Left ventricle myocardium inferior (tissue), 1 donor: ENCODE measurements around the gene LAG3. TPM values are rescaled to one million over a fixed set of nuclear protein-coding genes. Genes with fewer than 3 reads are reported as not detected.

Experiments used
- DNase-seq: peaks from one replicate; pipeline ENCODE4 v3.0.0-alpha.2; 2020
- H3K27ac ChIP-seq: fragments of 200-600 bp; replicated peaks from 2 replicates; pipeline ENCODE4 v1.8.0; 2021
- H3K27me3 ChIP-seq: fragments of 200-600 bp; 2 replicates; pipeline ENCODE4 v1.8.0; 2021; ENCODE audit warnings: low read depth
- H3K36me3 ChIP-seq: fragments of 200-600 bp; 2 replicates; pipeline ENCODE4 v1.8.0; 2021
- H3K4me1 ChIP-seq: fragments of 200-600 bp; 2 replicates; pipeline ENCODE4 v1.8.0; 2021
- H3K4me3 ChIP-seq: fragments of 200-600 bp; 2 replicates; pipeline ENCODE4 v1.8.0; 2021; ENCODE audit warnings: mild to moderate bottlenecking, moderate library complexity
- H3K9me3 ChIP-seq: fragments of 200-600 bp; replicated peaks from 2 replicates; pipeline ENCODE4 v1.8.0; 2021
- intact Hi-C: fragments of 100-400 bp; cut with micrococcal nuclease; formaldehyde crosslinking; loops from one replicate; pipeline ENCODE4 v1.11.0; 2022
- total RNA-seq: library from RNA; stranded (reverse); fragmentation: NEBNext Ultra II Directional; extraction: Animal tissue kit (Norgen Biotek cat#: 25700); gene quantifications from one replicate; pipeline ENCODE4 v1.2.1, GENCODE V29; 2021
- TF ChIP-seq, protein P1 (sequence below): fragments of 200-600 bp; IDR thresholded peaks from 2 replicates; pipeline ENCODE4 v1.8.0; 2021; ENCODE audit warnings: antibody characterized with exemption, mild to moderate bottlenecking, borderline replicate concordance
- donor health status: DM: no; HTN: yes; CAD: no; lungs with severe emphysema.

Gene LAG3
- total RNA-seq, 1 donor from 2014 or later, result not detected

- peaks cover 35% of the 10 kb centered on the region for H3K4me1 ChIP-seq
- no peaks in the 10 kb centered on the region for H3K9me3 ChIP-seq
- TF ChIP-seq, protein P1, sequence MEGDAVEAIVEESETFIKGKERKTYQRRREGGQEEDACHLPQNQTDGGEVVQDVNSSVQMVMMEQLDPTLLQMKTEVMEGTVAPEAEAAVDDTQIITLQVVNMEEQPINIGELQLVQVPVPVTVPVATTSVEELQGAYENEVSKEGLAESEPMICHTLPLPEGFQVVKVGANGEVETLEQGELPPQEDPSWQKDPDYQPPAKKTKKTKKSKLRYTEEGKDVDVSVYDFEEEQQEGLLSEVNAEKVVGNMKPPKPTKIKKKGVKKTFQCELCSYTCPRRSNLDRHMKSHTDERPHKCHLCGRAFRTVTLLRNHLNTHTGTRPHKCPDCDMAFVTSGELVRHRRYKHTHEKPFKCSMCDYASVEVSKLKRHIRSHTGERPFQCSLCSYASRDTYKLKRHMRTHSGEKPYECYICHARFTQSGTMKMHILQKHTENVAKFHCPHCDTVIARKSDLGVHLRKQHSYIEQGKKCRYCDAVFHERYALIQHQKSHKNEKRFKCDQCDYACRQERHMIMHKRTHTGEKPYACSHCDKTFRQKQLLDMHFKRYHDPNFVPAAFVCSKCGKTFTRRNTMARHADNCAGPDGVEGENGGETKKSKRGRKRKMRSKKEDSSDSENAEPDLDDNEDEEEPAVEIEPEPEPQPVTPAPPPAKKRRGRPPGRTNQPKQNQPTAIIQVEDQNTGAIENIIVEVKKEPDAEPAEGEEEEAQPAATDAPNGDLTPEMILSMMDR, result no peak
- H3K36me3 ChIP-seq, result peaks cover 10% of the 10 kb centered on the region
- no peak overlapping the region for H3K27ac ChIP-seq
- intact Hi-C loops, result no loop called here
- H3K27me3 ChIP-seq, result peaks cover 29% of the 10 kb centered on the region
- H3K4me3 ChIP-seq, result no peak overlapping the region
- DNase-seq, result no peak
Observed at GRCh38 chr12:6774499-6775062, 2.3 kb downstream of the LAG3 start.

DNA sequence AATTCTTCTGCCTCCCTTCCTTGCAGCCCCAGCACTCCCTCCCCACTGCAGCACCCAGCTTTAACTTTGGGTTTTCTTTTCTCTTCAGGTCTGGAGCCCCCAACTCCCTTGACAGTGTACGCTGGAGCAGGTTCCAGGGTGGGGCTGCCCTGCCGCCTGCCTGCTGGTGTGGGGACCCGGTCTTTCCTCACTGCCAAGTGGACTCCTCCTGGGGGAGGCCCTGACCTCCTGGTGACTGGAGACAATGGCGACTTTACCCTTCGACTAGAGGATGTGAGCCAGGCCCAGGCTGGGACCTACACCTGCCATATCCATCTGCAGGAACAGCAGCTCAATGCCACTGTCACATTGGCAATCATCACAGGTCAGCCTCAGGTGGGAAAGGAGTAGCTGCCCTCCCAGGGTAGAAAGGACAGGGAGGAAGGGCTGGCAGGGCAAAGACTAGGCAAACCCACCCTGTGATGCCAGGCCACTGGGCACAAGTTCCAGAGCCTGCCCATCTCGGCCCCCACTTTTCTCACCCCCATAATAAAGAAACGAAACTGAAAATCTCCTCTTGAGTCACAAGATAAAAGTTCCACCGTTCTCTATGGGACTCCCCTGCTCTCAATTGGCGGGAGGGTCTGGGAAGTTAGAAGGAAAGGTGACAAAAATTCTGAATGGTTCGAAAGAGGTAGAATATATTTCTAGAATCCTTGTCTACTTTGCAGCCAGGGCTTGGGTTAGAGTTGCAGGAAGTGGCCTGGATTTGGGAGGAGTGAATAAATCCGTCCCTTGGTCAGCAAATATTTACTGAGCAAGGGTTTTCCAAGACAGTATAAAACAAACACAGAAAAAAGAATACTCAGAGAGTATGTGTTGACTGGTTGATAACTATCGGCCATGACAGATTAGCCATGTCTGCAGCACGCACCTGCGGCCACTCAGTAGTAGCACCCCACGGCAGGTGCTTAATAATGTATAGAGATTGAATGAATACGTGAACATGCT lies 3.2 kb downstream of the LAG3 start:
- Histone ChIP-seq H3K36me3 (peaks cover 1% of the 10 kb centered on the region), H3K27ac (no peak overlapping the region), H3K4me3 (no peak overlapping the region), H3K27me3 (peaks cover 29% of the 10 kb centered on the region), H3K9me3 (no peaks in the 10 kb centered on the region), H3K4me1 (peaks cover 31% of the 10 kb centered on the region)
- no peak for DNase-seq
- TF ChIP-seq, protein P1, result no peak
- intact Hi-C loops, result no loop called here

DNA sequence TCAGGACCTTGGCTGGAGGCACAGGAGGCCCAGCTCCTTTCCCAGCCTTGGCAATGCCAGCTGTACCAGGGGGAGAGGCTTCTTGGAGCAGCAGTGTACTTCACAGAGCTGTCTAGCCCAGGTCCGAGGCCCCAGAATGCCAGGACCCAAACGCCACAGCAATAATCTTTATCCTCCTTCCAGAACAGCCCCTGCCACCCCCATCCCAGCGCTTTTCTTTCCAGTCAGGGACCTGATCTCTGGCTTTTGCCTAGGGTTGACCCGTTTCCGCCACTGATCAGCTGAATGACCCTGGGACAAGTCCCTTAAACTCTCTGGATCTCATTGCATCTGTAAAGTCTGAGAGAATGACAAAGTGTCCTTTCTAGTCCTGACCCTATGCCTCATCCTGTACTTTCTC lies 5.1 kb downstream of the LAG3 start:
- no peak for DNase-seq
- TF ChIP-seq, protein P1, result no peak
- intact Hi-C loops, result no loop called here
- Histone ChIP-seq H3K36me3 (no peaks in the 10 kb centered on the region), H3K4me1 (peaks cover 21% of the 10 kb centered on the region), H3K9me3 (no peaks in the 10 kb centered on the region), H3K27ac (peak overlapping the region; percentile 83), H3K27me3 (peaks cover 29% of the 10 kb centered on the region), H3K4me3 (no peak overlapping the region)

DNA sequence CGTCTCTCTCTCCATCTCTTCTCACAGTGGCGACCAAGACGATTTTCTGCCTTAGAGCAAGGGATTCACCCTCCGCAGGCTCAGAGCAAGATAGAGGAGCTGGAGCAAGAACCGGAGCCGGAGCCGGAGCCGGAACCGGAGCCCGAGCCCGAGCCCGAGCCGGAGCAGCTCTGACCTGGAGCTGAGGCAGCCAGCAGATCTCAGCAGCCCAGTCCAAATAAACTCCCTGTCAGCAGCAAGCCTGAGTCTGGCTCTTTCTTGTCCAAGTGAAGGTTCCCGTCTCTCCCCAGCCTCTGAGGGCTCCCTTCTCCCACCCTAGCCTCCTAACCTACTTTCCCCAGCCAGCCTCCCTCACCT lies 5.9 kb downstream of the LAG3 start:
- H3K36me3 ChIP-seq, result no peaks in the 10 kb centered on the region
- DNase-seq, result peak; percentile 43
- TF ChIP-seq, protein P1, result no peak
- peaks cover 21% of the 10 kb centered on the region for H3K4me1 ChIP-seq
- H3K27me3 ChIP-seq, result peaks cover 23% of the 10 kb centered on the region
- no peaks in the 10 kb centered on the region for H3K9me3 ChIP-seq
- intact Hi-C loops, result no loop called here
- H3K4me3 ChIP-seq, result peak overlapping the region; percentile 63
- H3K27ac ChIP-seq, result peak overlapping the region; percentile 83

- Histone ChIP-seq H3K36me3 (no peaks in the 10 kb centered on the region), H3K4me3 (peak overlapping the region; percentile 63), H3K27ac (peak overlapping the region; percentile 83), H3K4me1 (peaks cover 18% of the 10 kb centered on the region), H3K27me3 (peaks cover 17% of the 10 kb centered on the region), H3K9me3 (no peaks in the 10 kb centered on the region)
- TF ChIP-seq, protein P1, result peak; percentile 97
- intact Hi-C loops, result no loop called here
- DNase-seq, result peak; percentile 94
Observed at GRCh38 chr12:6778574-6779550, 6.5 kb downstream of the LAG3 start.
